Measurements from ENCODE around the gene EIF2A. TPM values are rescaled to one million over a fixed set of nuclear protein-coding genes. Genes with fewer than 3 reads are reported as not detected.

Gene EIF2A
- total RNA-seq, 1 experiment from 2014 or later = 167 TPM

DNA sequence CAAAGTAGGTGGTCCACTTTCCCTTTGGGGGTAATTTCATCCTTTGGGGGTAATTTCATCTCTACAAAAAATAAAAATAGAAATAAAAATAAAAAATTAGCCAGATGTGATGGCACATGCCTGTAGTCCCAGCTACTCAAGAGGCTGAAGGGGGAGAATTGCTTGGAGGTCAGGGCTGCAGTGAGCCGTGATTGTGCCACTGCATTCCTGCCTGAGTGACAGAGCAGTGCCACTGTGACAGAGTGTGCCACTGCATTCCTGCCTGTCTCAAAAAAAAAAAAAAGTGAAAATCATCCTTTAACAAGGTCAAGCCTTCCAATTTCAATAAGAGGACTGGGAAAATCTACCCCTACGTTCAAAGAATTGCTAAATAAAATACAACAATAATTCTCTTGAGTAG, 23.0 kb upstream of the EIF2A start:
- intact Hi-C loops (cut with micrococcal nuclease; ENCODE audit: unreplicated experiment) = no loop called here
- no peak for DNase-seq
- no peak overlapping the region for H3K4me3 Mint-ChIP-seq (ENCODE audit: low read depth, unreplicated experiment)
- no peaks in the 10 kb centered on the region for H3K36me3 Mint-ChIP-seq (ENCODE audit: insufficient read depth, unreplicated experiment)
- CTCF ChIA-PET = interaction anchor here (1.1 kb wide), 1 partner anchor 10 kb away, joined by 6 read pairs; no protein-coding TSS in a partner anchor
- no peaks in the 10 kb centered on the region for H3K9me3 Mint-ChIP-seq (ENCODE audit: low read depth, unreplicated experiment)
- H3K4me1 Mint-ChIP-seq (ENCODE audit: low read depth, unreplicated experiment) = no peaks in the 10 kb centered on the region
- no peaks in the 10 kb centered on the region for H3K27me3 Mint-ChIP-seq (ENCODE audit: unreplicated experiment)
- BruUV-seq (replicated peaks) = no TSS peak
- H3K27ac Mint-ChIP-seq (ENCODE audit: unreplicated experiment) = no peak overlapping the region
- no peak for TF ChIP-seq CTCF (IDR thresholded peaks at IDR 0.05; ENCODE audit: unreplicated experiment)

DNA sequence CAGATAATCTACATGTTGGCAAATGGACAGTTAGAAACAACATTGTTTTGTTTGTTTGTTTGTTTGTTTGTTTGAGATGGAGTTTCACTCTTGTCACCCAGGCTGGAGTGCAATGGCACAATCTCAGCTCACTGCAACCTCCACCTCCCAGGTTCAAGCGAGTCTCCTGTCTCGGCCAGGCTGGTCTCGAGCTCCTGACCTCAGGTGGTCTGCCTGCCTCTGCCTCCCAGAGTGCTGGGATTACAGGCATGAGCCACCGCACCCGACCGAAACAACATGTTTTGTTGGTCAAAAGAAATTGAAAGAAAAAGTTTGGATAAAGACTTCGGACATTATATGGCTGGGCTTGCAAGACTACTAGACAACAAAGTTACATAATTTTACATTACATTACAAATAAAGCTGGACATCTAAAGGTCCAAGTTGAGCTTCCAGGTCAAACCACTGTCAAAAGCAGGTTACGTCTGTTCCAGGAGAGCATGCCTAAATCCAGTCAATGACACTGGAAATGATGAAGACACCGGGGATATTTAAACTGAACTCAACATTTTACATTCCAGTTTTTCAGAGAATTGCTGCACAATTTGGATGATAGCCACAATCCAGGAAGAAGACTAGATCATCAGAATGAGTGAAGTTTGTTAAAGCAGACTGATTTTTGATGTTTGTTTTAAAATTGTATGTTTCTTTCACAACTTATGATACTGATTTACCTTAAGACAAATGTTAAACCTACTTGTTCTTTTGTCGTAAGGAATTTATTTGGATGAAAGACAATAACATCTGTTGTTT, 18.9 kb upstream of the EIF2A start:
- CTCF ChIA-PET = interaction anchor here (1.0 to 1.7 kb wide), 3 partner anchors 12 to 337 kb away, joined by 3 to 4 read pairs (median 4); no protein-coding TSS in a partner anchor
- H3K4me3 Mint-ChIP-seq (ENCODE audit: low read depth, unreplicated experiment) = no peak overlapping the region
- BruUV-seq (replicated peaks) = no TSS peak
- H3K9me3 Mint-ChIP-seq (ENCODE audit: low read depth, unreplicated experiment) = no peaks in the 10 kb centered on the region
- no peak for DNase-seq
- no peaks in the 10 kb centered on the region for H3K4me1 Mint-ChIP-seq (ENCODE audit: low read depth, unreplicated experiment)
- no peaks in the 10 kb centered on the region for H3K27me3 Mint-ChIP-seq (ENCODE audit: unreplicated experiment)
- H3K27ac Mint-ChIP-seq (ENCODE audit: unreplicated experiment) = no peak overlapping the region
- H3K36me3 Mint-ChIP-seq (ENCODE audit: insufficient read depth, unreplicated experiment) = no peaks in the 10 kb centered on the region
- intact Hi-C loops (cut with micrococcal nuclease; ENCODE audit: unreplicated experiment) = loop anchor here (1.0 to 5.0 kb wide), 4 partner anchors 180 to 619 kb away; no protein-coding TSS in a partner anchor
- TF ChIP-seq CTCF (IDR thresholded peaks at IDR 0.05; ENCODE audit: unreplicated experiment) = no peak

DNA sequence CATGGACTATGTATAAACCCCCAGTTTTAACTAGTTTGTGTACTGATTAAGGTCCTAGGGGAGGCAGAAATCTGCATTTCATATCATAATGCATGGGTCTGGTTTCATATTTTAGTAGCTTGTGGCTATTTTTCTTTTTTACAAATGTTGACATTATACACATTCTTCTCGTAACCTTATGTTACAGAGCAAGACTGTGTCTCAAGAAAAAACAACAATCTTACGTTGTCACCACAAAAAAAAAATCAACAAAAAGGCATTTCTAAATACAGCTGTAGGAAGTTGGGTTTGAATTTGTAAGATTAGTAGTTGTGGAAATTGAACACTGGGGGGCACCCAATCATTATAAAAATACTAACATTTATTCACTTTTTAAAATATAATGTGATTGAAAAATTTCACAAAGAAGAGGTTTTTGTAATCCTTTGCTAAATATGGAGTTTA, 18.2 kb upstream of the EIF2A start:
- no peak overlapping the region for H3K27ac Mint-ChIP-seq (ENCODE audit: unreplicated experiment)
- no peak overlapping the region for H3K4me3 Mint-ChIP-seq (ENCODE audit: low read depth, unreplicated experiment)
- CTCF ChIA-PET = interaction anchor here (0.8 to 1.7 kb wide), 5 partner anchors 13 to 337 kb away, joined by 3 to 6 read pairs (median 4); partner anchors contain the start of gene SERP1
- H3K36me3 Mint-ChIP-seq (ENCODE audit: insufficient read depth, unreplicated experiment) = no peaks in the 10 kb centered on the region
- DNase-seq = no peak
- H3K9me3 Mint-ChIP-seq (ENCODE audit: low read depth, unreplicated experiment) = no peaks in the 10 kb centered on the region
- intact Hi-C loops (cut with micrococcal nuclease; ENCODE audit: unreplicated experiment) = loop anchor here (1.0 to 5.0 kb wide), 4 partner anchors 179 to 618 kb away; no protein-coding TSS in a partner anchor
- peak; percentile 39 for TF ChIP-seq CTCF (IDR thresholded peaks at IDR 0.05; ENCODE audit: unreplicated experiment)
- H3K27me3 Mint-ChIP-seq (ENCODE audit: unreplicated experiment) = no peaks in the 10 kb centered on the region
- no TSS peak for BruUV-seq (replicated peaks)
- no peaks in the 10 kb centered on the region for H3K4me1 Mint-ChIP-seq (ENCODE audit: low read depth, unreplicated experiment)

GRCh38 chr3:150531775-150532174, 14.8 kb upstream of the EIF2A start:
- H3K27ac Mint-ChIP-seq (ENCODE audit: unreplicated experiment) = no peak overlapping the region
- DNase-seq = no peak
- no peak for TF ChIP-seq CTCF (IDR thresholded peaks at IDR 0.05; ENCODE audit: unreplicated experiment)
- H3K27me3 Mint-ChIP-seq (ENCODE audit: unreplicated experiment) = no peaks in the 10 kb centered on the region
- no TSS peak for BruUV-seq (replicated peaks)
- no peaks in the 10 kb centered on the region for H3K36me3 Mint-ChIP-seq (ENCODE audit: insufficient read depth, unreplicated experiment)
- H3K9me3 Mint-ChIP-seq (ENCODE audit: low read depth, unreplicated experiment) = no peaks in the 10 kb centered on the region
- intact Hi-C loops (cut with micrococcal nuclease; ENCODE audit: unreplicated experiment) = no loop called here
- H3K4me3 Mint-ChIP-seq (ENCODE audit: low read depth, unreplicated experiment) = no peak overlapping the region
- CTCF ChIA-PET = no interaction called here
- H3K4me1 Mint-ChIP-seq (ENCODE audit: low read depth, unreplicated experiment) = no peaks in the 10 kb centered on the region

All from Calu3 (cell line).